Activated CD4-positive, alpha-beta memory T cell treated with anti-CD3 and anti-CD28 coated beads for 36 hours (primary cell): ENCODE results near the gene ZNF860. TPM values are rescaled to one million over a fixed set of nuclear protein-coding genes. Genes with fewer than 3 reads are reported as not detected.

Experiments used
- CTCF ChIA-PET: fragments of 350-600 bp; sonication (Branson Sonifier 250); formaldehyde crosslinking; loops from one replicate; lab custom pipeline; 2021; ENCODE audit warnings: antibody characterized with exemption, inconsistent platforms; lab: Charles Lee
- POLR2A ChIA-PET: fragments of 350-600 bp; sonication (Branson Sonifier 250); formaldehyde crosslinking; loops from one replicate; lab custom pipeline; 2021; ENCODE audit warnings: antibody characterized with exemption; lab: Charles Lee
- DNase-seq: peaks from one replicate; pipeline ENCODE4 v3.0.0-alpha.2; 2020
- H3K27ac Mint-ChIP-seq: one replicate; pipeline ENCODE4 v1.8.0; 2021; ENCODE audit warnings: mixed read lengths
- H3K27me3 Mint-ChIP-seq: one replicate; pipeline ENCODE4 v1.8.0; 2021; ENCODE audit warnings: mixed read lengths
- H3K36me3 Mint-ChIP-seq: one replicate; pipeline ENCODE4 v1.8.0; 2021; ENCODE audit warnings: mixed read lengths
- H3K4me1 Mint-ChIP-seq: one replicate; pipeline ENCODE4 v1.8.0; 2021; ENCODE audit warnings: low read depth, mixed read lengths
- H3K4me3 Mint-ChIP-seq: one replicate; pipeline ENCODE4 v1.8.0; 2021; ENCODE audit warnings: mild to moderate bottlenecking, mixed read lengths
- H3K9me3 Mint-ChIP-seq: one replicate; pipeline ENCODE4 v1.8.0; 2021; ENCODE audit warnings: mixed read lengths
- intact Hi-C: fragments of 100-400 bp; cut with micrococcal nuclease; formaldehyde crosslinking; loops from one replicate; pipeline ENCODE4 v1.15.1; 2023
- total RNA-seq, 2 experiments: library from RNA; stranded (reverse); gene quantifications; one replicate each; pipeline ENCODE4 v1.2.3, GENCODE V29; 2021

The ZNF860 gene
- total RNA-seq, 2 experiments from 2014 or later = 0.19 TPM; not detected in 1

GRCh38 chr3:32037932-32038267 is 56.4 kb downstream of the ZNF860 start:
- Mint-ChIP-seq H3K4me3 (no peak overlapping the region), H3K4me1 (no peaks in the 10 kb centered on the region), H3K9me3 (peaks cover 11% of the 10 kb centered on the region), H3K36me3 (peaks cover 4% of the 10 kb centered on the region), H3K27ac (no peak overlapping the region), H3K27me3 (peaks cover 3% of the 10 kb centered on the region)
- intact Hi-C loops = no loop called here
- no peak for DNase-seq
- CTCF ChIA-PET = no interaction called here
- POLR2A ChIA-PET = no interaction called here

DNA sequence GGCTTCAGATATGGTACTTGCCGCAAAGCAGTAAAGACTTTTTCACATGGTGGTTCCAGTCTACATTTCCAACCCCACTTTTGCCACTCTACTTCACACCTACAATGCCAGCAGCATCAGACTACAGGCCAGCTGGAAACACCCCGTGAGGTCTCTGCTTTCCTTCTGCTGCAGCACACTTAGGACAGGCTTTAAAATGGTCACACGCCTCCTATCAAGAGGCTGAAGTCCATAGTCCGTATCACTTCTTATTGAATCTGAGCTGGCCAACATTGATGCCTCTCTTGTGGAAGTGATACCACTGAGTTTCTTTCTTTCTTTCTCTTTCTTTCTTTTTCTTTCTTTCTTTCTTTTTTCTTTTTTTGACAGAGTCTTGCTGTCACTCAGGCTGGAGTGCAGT is 59.8 kb downstream of the ZNF860 start:
- ChIA-PET CTCF (no interaction called here), POLR2A (no interaction called here)
- no peak for DNase-seq
- intact Hi-C loops = no loop called here
- Mint-ChIP-seq H3K4me3 (no peak overlapping the region), H3K27me3 (no peaks in the 10 kb centered on the region), H3K9me3 (peaks cover 21% of the 10 kb centered on the region), H3K4me1 (no peaks in the 10 kb centered on the region), H3K27ac (no peak overlapping the region), H3K36me3 (peaks cover 9% of the 10 kb centered on the region)

Other genes starting within 250 kb of the ZNF860 start
- 1 to 10 TPM; 3.4 to 3.5 TPM for gene OSBPL10, start 488 bp upstream of the ZNF860 start, total RNA-seq
- 10 to 100 TPM; 10.9 to 12.2 TPM for gene GPD1L, start 124.9 kb downstream of the ZNF860 start, total RNA-seq